ENCODE results near the gene PACS2.

- TF ChIP-seq CTCF (IDR thresholded peaks at IDR 0.05) (no peak), FOXM1 (IDR thresholded peaks at IDR 0.05; ENCODE audit: low read depth) (no peak), EP300 (IDR thresholded peaks at IDR 0.05; ENCODE audit: borderline replicate concordance in 1 of 2, low read depth in 1 of 2, low read length in 1 of 2) (no peak), USF2 (IDR thresholded peaks at IDR 0.05; ENCODE audit: borderline replicate concordance, low read depth, low read length) (no peak), FOXJ3 (CRISPR knock-in tag; IDR thresholded peaks at IDR 0.05) (no peak)
- TF ChIP-seq, protein P1, sequence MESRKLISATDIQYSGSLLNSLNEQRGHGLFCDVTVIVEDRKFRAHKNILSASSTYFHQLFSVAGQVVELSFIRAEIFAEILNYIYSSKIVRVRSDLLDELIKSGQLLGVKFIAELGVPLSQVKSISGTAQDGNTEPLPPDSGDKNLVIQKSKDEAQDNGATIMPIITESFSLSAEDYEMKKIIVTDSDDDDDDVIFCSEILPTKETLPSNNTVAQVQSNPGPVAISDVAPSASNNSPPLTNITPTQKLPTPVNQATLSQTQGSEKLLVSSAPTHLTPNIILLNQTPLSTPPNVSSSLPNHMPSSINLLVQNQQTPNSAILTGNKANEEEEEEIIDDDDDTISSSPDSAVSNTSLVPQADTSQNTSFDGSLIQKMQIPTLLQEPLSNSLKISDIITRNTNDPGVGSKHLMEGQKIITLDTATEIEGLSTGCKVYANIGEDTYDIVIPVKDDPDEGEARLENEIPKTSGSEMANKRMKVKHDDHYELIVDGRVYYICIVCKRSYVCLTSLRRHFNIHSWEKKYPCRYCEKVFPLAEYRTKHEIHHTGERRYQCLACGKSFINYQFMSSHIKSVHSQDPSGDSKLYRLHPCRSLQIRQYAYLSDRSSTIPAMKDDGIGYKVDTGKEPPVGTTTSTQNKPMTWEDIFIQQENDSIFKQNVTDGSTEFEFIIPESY (IDR thresholded peaks at IDR 0.05; ENCODE audit: borderline replicate concordance, low read depth) = no peak
These were observed 26.5 kb downstream of the PACS2 start for GRCh38 chr14:105340821-105341733.

All from SK-N-SH (cell line).